HEK293T (cell line): ENCODE results near the gene ZNF491.

Source experiments
- CTCF ChIA-PET: fragments of 350-600 bp; formaldehyde crosslinking; extraction: SDS; loops from one replicate; lab custom pipeline; 2021; ENCODE audit warnings: antibody characterized with exemption, inconsistent platforms; lab: Yijun Ruan, JAX
- POLR2A ChIA-PET: fragments of 350-600 bp; formaldehyde crosslinking; extraction: SDS; loops from one replicate; lab custom pipeline; 2020; ENCODE audit warnings: antibody characterized with exemption, inconsistent platforms; lab: Yijun Ruan, JAX
- DNase-seq: peaks from one replicate; pipeline ENCODE4 v3.0.0; 2012; ENCODE audit warnings: mixed read lengths; ENCODE audit errors: extremely low spot score
- ARNT ChIP-seq: fragments of 450-650 bp; IDR thresholded peaks from 2 replicates; pipeline ENCODE4 v1.6.1; 2017; ENCODE audit warnings: mild to moderate bottlenecking
- BHLHE40 ChIP-seq: fragments of 450-650 bp; IDR thresholded peaks from 2 replicates; pipeline ENCODE4 v1.6.1; 2016; ENCODE audit warnings: mild to moderate bottlenecking, moderate library complexity, borderline replicate concordance
- CTBP1 ChIP-seq: fragments of 450-650 bp; IDR thresholded peaks from 2 replicates; pipeline ENCODE4 v1.6.1; 2016; ENCODE audit warnings: borderline replicate concordance
- ELF4 ChIP-seq: fragments of 450-650 bp; IDR thresholded peaks from 2 replicates; pipeline ENCODE4 v1.6.1; 2017; ENCODE audit warnings: antibody characterized with exemption
- FOXA1 ChIP-seq: fragments of 450-650 bp; IDR thresholded peaks from 2 replicates; pipeline ENCODE4 v1.6.1; 2016; ENCODE audit warnings: mild to moderate bottlenecking
- FOXK2 ChIP-seq: fragments of 450-650 bp; IDR thresholded peaks from 2 replicates; pipeline ENCODE4 v1.6.1; 2016; ENCODE audit warnings: mild to moderate bottlenecking
- FOXM1 ChIP-seq: fragments of 450-650 bp; IDR thresholded peaks from 2 replicates; pipeline ENCODE4 v1.6.1; 2017; ENCODE audit warnings: mild to moderate bottlenecking, borderline replicate concordance
- HDGF ChIP-seq: fragments of 450-650 bp; IDR thresholded peaks from 2 replicates; pipeline ENCODE4 v1.6.1; 2017; ENCODE audit warnings: antibody characterized with exemption, borderline replicate concordance
- L3MBTL2 ChIP-seq: fragments of 450-650 bp; conservative IDR thresholded peaks from 2 replicates; pipeline ENCODE4 v1.6.1; 2016; ENCODE audit warnings: mild to moderate bottlenecking
- LEF1 ChIP-seq: fragments of 450-650 bp; IDR thresholded peaks from 2 replicates; pipeline ENCODE4 v1.6.1; 2017; ENCODE audit warnings: mild to moderate bottlenecking, borderline replicate concordance
- NFRKB ChIP-seq: fragments of 450-650 bp; IDR thresholded peaks from 2 replicates; pipeline ENCODE4 v1.6.1; 2016; ENCODE audit warnings: mild to moderate bottlenecking, moderate library complexity
- SP1 ChIP-seq: fragments of 450-650 bp; IDR thresholded peaks from 2 replicates; pipeline ENCODE4 v1.6.1; 2017
- SUZ12 ChIP-seq: fragments of 450-650 bp; IDR thresholded peaks from 2 replicates; pipeline ENCODE4 v1.6.1; 2016; ENCODE audit warnings: mild to moderate bottlenecking
- TARDBP ChIP-seq: fragments of 450-650 bp; IDR thresholded peaks from 2 replicates; pipeline ENCODE4 v1.6.1; 2016
- ZNF384 ChIP-seq: fragments of 450-650 bp; IDR thresholded peaks from 2 replicates; pipeline ENCODE4 v1.6.1; 2016
- TF ChIP-seq, protein P1 (sequence below): fragments of 450-650 bp; IDR thresholded peaks from 2 replicates; pipeline ENCODE4 v1.6.1; 2016

Gene ZNF491

DNA sequence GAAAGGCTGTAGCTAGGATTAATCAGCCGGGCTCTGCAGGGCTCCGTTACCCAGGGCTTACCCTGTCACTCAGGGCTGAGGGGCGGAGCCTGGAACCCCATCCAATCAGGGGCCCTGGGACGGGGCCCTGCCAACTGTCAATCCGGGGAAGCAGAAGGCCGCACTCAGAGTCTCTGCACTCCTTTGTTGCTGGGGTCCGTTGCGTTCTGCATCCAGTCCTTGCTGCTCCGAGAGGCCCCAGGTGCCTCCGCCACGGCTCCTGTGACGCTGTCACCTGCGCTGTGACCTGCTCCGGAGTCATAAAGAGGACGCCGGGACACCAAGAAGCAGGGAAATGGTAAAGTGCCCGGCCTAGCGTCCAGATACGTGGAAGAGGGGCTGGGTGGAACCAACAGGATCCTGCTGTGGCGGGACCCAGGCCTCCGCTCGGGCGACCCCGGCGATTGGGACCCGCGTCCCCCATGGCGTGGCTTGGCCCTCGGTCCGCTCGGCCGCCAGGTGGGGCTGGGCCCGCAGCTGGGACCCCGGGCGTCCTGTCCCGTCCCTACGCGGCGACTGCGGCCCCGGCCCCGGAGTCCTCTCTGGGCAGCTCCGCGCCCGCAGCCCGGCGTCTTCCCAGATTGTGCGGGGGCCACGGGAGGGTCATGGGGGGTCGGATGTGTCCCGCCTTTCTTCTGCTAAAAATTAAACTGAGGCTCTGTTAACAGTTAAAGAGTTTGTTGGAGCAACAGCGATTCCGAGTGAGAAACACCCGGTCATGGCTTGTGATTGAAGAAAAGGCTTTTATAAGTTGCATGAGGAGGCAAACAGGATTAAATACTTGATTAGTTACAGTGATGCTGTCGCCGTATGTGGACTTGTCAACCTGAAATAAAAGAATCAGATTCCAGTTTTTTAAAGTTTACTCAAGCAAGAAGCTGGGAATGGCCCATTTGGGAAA, at the start of gene ZNF491:
TSS of gene ZNF491 (plus strand) at position 133 of the 940 bp plus-strand sequence. CDS start 7,431 bp downstream, outside the sequence.
- CTCF ChIA-PET, result no interaction called here
- no peak for DNase-seq
- POLR2A ChIA-PET, result no interaction called here
- no peak for TF ChIP-seq L3MBTL2
- no peak for TF ChIP-seq SP1
- TF ChIP-seq BHLHE40, result no peak
- no peak for TF ChIP-seq ELF4
- TF ChIP-seq NFRKB, result no peak
- TF ChIP-seq FOXK2, result no peak
- TF ChIP-seq ARNT, result no peak

GRCh38 chr19:11749751-11750150, 48.6 kb upstream of the ZNF491 start:
- TF ChIP-seq TARDBP (no peak), SUZ12 (no peak), HDGF (no peak), BHLHE40 (no peak), CTBP1 (no peak)
- POLR2A ChIA-PET, result no interaction called here
- CTCF ChIA-PET, result no interaction called here

DNA sequence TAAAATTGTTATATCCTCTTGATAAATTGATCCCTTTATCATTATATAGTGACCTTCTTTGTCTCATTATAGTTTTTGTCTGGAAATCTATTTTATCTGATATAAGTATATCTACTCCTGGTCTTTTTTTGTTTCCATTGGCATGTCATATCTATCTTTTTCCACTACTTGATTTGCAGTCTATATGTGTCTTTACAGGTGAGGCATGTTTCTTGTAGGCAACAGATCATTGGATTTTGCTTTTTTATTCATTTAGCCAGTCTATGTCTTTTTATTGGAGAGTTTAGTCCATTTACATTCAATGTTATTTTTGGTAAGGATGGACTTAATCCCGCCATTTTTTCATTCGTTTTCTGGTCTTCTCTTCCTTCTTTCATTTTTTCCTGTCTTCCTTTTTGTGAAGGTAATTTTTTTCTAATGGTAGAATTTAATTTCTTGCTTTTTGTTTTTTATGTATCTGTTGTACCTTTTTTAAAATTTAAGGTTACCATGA, 46.0 kb upstream of the ZNF491 start:
- TF ChIP-seq, protein P1, sequence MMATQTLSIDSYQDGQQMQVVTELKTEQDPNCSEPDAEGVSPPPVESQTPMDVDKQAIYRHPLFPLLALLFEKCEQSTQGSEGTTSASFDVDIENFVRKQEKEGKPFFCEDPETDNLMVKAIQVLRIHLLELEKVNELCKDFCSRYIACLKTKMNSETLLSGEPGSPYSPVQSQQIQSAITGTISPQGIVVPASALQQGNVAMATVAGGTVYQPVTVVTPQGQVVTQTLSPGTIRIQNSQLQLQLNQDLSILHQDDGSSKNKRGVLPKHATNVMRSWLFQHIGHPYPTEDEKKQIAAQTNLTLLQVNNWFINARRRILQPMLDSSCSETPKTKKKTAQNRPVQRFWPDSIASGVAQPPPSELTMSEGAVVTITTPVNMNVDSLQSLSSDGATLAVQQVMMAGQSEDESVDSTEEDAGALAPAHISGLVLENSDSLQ, result no peak
- TF ChIP-seq ZNF384 (no peak), L3MBTL2 (no peak)
- ChIA-PET POLR2A (no interaction called here), CTCF (no interaction called here)
- no peak for DNase-seq

More at GRCh38 chr19:11749751-11750150, 48.6 kb upstream of the ZNF491 start:
- no peak for DNase-seq

- no peak for TF ChIP-seq ARNT
- TF ChIP-seq ZNF384, result no peak
- TF ChIP-seq ELF4, result no peak
- TF ChIP-seq SUZ12, result no peak
- TF ChIP-seq L3MBTL2, result no peak
- no peak for TF ChIP-seq FOXM1
- no peak for TF ChIP-seq LEF1
- no peak for TF ChIP-seq NFRKB
- TF ChIP-seq FOXA1, result no peak
- no peak for TF ChIP-seq TARDBP
- TF ChIP-seq CTBP1, result no peak
- TF ChIP-seq, protein P1, result no peak
- TF ChIP-seq BHLHE40, result no peak
- TF ChIP-seq SP1, result no peak
- no peak for TF ChIP-seq FOXK2
- no peak for TF ChIP-seq HDGF
- DNase-seq, result no peak
- ChIA-PET CTCF (no interaction called here), POLR2A (no interaction called here)
These were observed 43.7 kb upstream of the ZNF491 start for GRCh38 chr19:11754663-11755062.

- no peak for DNase-seq
- TF ChIP-seq HDGF (no peak), LEF1 (no peak), BHLHE40 (no peak), SP1 (no peak), ELF4 (no peak), FOXA1 (no peak), ARNT (no peak), L3MBTL2 (no peak), SUZ12 (no peak)
- TF ChIP-seq, protein P1, result no peak
- CTCF ChIA-PET, result no interaction called here
- POLR2A ChIA-PET, result no interaction called here
These were observed 41.4 kb upstream of the ZNF491 start for GRCh38 chr19:11756965-11757364.

- CTCF ChIA-PET, result no interaction called here
- POLR2A ChIA-PET, result no interaction called here
- DNase-seq, result no peak
- TF ChIP-seq SP1 (no peak), LEF1 (no peak), FOXA1 (no peak)
- TF ChIP-seq, protein P1, result no peak
These were observed 38.5 kb upstream of the ZNF491 start for GRCh38 chr19:11759805-11760204.
